BE2C (cell line): ENCODE results near the gene CDYL2.

Source experiments
- DNase-seq: peaks from one replicate; pipeline ENCODE4 v3.0.0-alpha.2; 2020
- H3K27me3 ChIP-seq: fragments of 250-450 bp; sonication (Bioruptor Pico); 2 replicates; pipeline ENCODE4 v1.5.1; 2020; ENCODE audit warnings: mild to moderate bottlenecking
- H3K36me3 ChIP-seq: fragments of 250-450 bp; sonication (Bioruptor Pico); 2 replicates; pipeline ENCODE4 v1.5.1; 2020; ENCODE audit warnings: mild to moderate bottlenecking
- H3K4me1 ChIP-seq: fragments of 250-450 bp; sonication (Bioruptor Pico); 2 replicates; pipeline ENCODE4 v1.5.1; 2020
- H3K4me3 ChIP-seq: 2 replicates; pipeline ENCODE4 v1.5.1; 2011; ENCODE audit warnings: low read depth, low read length
- H3K9me3 ChIP-seq: fragments of 250-450 bp; sonication (Bioruptor Pico); 2 replicates; pipeline ENCODE4 v1.5.1; 2020
- CTCF ChIP-seq: IDR thresholded peaks from 2 replicates; pipeline ENCODE4 v1.5.1; 2012; ENCODE audit warnings: mild to moderate bottlenecking, low read depth, low read length

CDYL2 gene

GRCh38 chr16:80705596-80705995 is 98.8 kb downstream of the CDYL2 start:
- no peaks in the 10 kb centered on the region; the same call in 1 of the 2 replicates for H3K9me3 ChIP-seq
- H3K36me3 ChIP-seq: no peaks in the 10 kb centered on the region
- DNase-seq: no peak
- H3K27me3 ChIP-seq: no peaks in the 10 kb centered on the region; the same call in 1 of the 2 replicates
- H3K4me1 ChIP-seq: no peaks in the 10 kb centered on the region
- TF ChIP-seq CTCF: no peak
- no peak overlapping the region for H3K4me3 ChIP-seq

- Histone ChIP-seq H3K4me3 (no peak overlapping the region), H3K9me3 (no peaks in the 10 kb centered on the region; the same call in 1 of the 2 replicates), H3K36me3 (no peaks in the 10 kb centered on the region), H3K4me1 (no peaks in the 10 kb centered on the region), H3K27me3 (no peaks in the 10 kb centered on the region; the same call in 1 of the 2 replicates)
- TF ChIP-seq CTCF: no peak
- no peak for DNase-seq
Observed at GRCh38 chr16:80704751-80705505, 99.5 kb downstream of the CDYL2 start.

GRCh38 chr16:80703131-80704071 is 101.0 kb downstream of the CDYL2 start:
- no peak overlapping the region for H3K4me3 ChIP-seq
- H3K36me3 ChIP-seq: no peaks in the 10 kb centered on the region
- no peak for DNase-seq
- H3K9me3 ChIP-seq: no peaks in the 10 kb centered on the region; the same call in 1 of the 2 replicates
- no peaks in the 10 kb centered on the region for H3K4me1 ChIP-seq
- H3K27me3 ChIP-seq: no peaks in the 10 kb centered on the region; the same call in 1 of the 2 replicates
- TF ChIP-seq CTCF: no peak

- TF ChIP-seq CTCF: no peak
- Histone ChIP-seq H3K4me3 (no peak overlapping the region), H3K27me3 (no peaks in the 10 kb centered on the region; the same call in 1 of the 2 replicates), H3K4me1 (no peaks in the 10 kb centered on the region), H3K36me3 (no peaks in the 10 kb centered on the region), H3K9me3 (no peaks in the 10 kb centered on the region)
- DNase-seq: no peak
Observed at GRCh38 chr16:80702696-80703095, 101.7 kb downstream of the CDYL2 start.

- Histone ChIP-seq H3K27me3 (no peaks in the 10 kb centered on the region; the same call in 1 of the 2 replicates), H3K4me1 (no peaks in the 10 kb centered on the region), H3K9me3 (no peaks in the 10 kb centered on the region), H3K36me3 (no peaks in the 10 kb centered on the region), H3K4me3 (no peak overlapping the region)
- no peak for TF ChIP-seq CTCF
- no peak for DNase-seq
Observed at GRCh38 chr16:80700558-80700957, 103.8 kb downstream of the CDYL2 start.

GRCh38 chr16:80695020-80695419 is 109.4 kb downstream of the CDYL2 start:
- Histone ChIP-seq H3K9me3 (no peaks in the 10 kb centered on the region), H3K36me3 (no peaks in the 10 kb centered on the region), H3K27me3 (no peaks in the 10 kb centered on the region), H3K4me1 (no peaks in the 10 kb centered on the region), H3K4me3 (no peak overlapping the region)
- no peak for TF ChIP-seq CTCF
- no peak for DNase-seq
